Right forelimb (tissue), 1 donor: ENCODE data around the gene TSPAN32.
"Not testable (repeated sequence)": the region's sequence is repeated elsewhere in the genome, so short reads cannot be mapped to it uniquely, and the experiment has no call there.

Experiments used
- DNase-seq: peaks from one replicate; pipeline ENCODE4 v3.0.0-alpha.2; 2018

Gene TSPAN32

GRCh38 chr11:2343502-2343901, 41.7 kb downstream of the TSPAN32 start:
- no peak for DNase-seq

- no peak for DNase-seq
Observed at GRCh38 chr11:2345050-2345449, 43.2 kb downstream of the TSPAN32 start.

- no peak for DNase-seq
Observed at GRCh38 chr11:2346014-2346413, 44.2 kb downstream of the TSPAN32 start.

GRCh38 chr11:2346586-2347307, 44.9 kb downstream of the TSPAN32 start:
- DNase-seq = no peak

- DNase-seq = no peak
Observed at GRCh38 chr11:2347308-2347830, 45.6 kb downstream of the TSPAN32 start.

GRCh38 chr11:2348986-2349385, 47.2 kb downstream of the TSPAN32 start:
- DNase-seq = no peak

- DNase-seq = no peak
Observed at GRCh38 chr11:2351701-2352100, 49.9 kb downstream of the TSPAN32 start.

GRCh38 chr11:2352420-2352819, 50.6 kb downstream of the TSPAN32 start:
- DNase-seq = no peak

GRCh38 chr11:2355000-2355644, 53.3 kb downstream of the TSPAN32 start:
- no peak for DNase-seq

GRCh38 chr11:2357246-2357645, 55.4 kb downstream of the TSPAN32 start:
- DNase-seq = no peak

- not testable (repeated sequence) for DNase-seq
Observed at GRCh38 chr11:2357651-2358050, 55.8 kb downstream of the TSPAN32 start.

GRCh38 chr11:2358754-2359442, 57.1 kb downstream of the TSPAN32 start:
- no peak for DNase-seq

- no peak for DNase-seq
Observed at GRCh38 chr11:2359557-2359956, 57.7 kb downstream of the TSPAN32 start.

- DNase-seq = no peak
Observed at GRCh38 chr11:2360081-2360642, 58.3 kb downstream of the TSPAN32 start.

- DNase-seq = no peak
Observed at GRCh38 chr11:2361565-2361964, 59.8 kb downstream of the TSPAN32 start.

GRCh38 chr11:2362414-2362813, 60.6 kb downstream of the TSPAN32 start:
- no peak for DNase-seq

- no peak for DNase-seq
Observed at GRCh38 chr11:2363130-2363529, 61.3 kb downstream of the TSPAN32 start.

GRCh38 chr11:2363577-2364370, 62.0 kb downstream of the TSPAN32 start:
- DNase-seq = no peak

GRCh38 chr11:2364386-2364785, 62.6 kb downstream of the TSPAN32 start:
- DNase-seq = not testable (repeated sequence)

GRCh38 chr11:2365571-2366210, 63.9 kb downstream of the TSPAN32 start:
- no peak for DNase-seq

GRCh38 chr11:2366276-2366675, 64.5 kb downstream of the TSPAN32 start:
- DNase-seq = no peak

GRCh38 chr11:2366733-2367132, 64.9 kb downstream of the TSPAN32 start:
- DNase-seq = no peak
